Gastrocnemius medialis (tissue), 4 donors: ENCODE measurements around the gene UBN1.

Source experiments
- CTCF ChIP-seq, 5 experiments: fragments of 450-650 bp in 3 of 5; fragments of 200-600 bp in 2 of 5; sonication (generic) in 2 of 5; IDR thresholded peaks in 4 of 5; conservative IDR thresholded peaks in 1 of 5; 1 replicate in 4 of 5; 2 replicates in 1 of 5; pipeline ENCODE4 v1.5.1; 2016 to 2019; ENCODE audit warnings: antibody characterized with exemption in 5 of 5, mild to moderate bottlenecking in 3 of 5, moderate library complexity in 3 of 5
- POLR2A ChIP-seq, 2 donors: fragments of 450-650 bp; IDR thresholded peaks; one replicate each; pipeline ENCODE4 v1.6.1; 2017; ENCODE audit warnings: antibody characterized with exemption in 2 of 2, mild to moderate bottlenecking in 2 of 2, moderate library complexity in 2 of 2

DNA sequence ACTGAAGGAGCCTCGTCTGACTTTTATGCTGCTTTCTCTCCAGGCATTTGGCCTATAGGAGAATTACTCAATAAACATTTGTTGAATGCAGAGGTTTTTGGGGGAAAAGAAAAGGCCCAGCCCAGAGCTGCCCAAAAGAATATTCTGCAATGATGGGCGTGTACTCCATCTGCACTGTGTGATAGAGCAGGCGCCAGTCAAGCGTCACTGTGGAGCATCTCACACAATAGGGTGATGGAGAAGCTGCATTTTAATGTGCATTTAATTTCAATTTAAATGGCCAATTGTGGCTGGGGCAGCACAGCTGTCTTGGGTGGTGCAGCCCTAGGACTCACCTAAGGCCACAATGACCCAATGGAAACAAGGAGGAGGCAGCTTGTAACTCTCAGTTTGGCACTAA, 20.8 kb upstream of the UBN1 start:
- TF ChIP-seq CTCF (IDR thresholded peaks at IDR 0.05 in 4 of 5, conservative IDR thresholded peaks at IDR 0.05 in 1 of 5): no peak
- no peak for TF ChIP-seq POLR2A (IDR thresholded peaks at IDR 0.05)
